GM19452 (cell line): ENCODE results near the gene GPR63.

ENCODE experiments used
- ATAC-seq: cut with Tn5 transposase; IDR thresholded peaks from one replicate; pipeline ENCODE4 v1.9.1; 2021; ENCODE audit not compliant: unreplicated experiment

GPR63 gene, protein sequence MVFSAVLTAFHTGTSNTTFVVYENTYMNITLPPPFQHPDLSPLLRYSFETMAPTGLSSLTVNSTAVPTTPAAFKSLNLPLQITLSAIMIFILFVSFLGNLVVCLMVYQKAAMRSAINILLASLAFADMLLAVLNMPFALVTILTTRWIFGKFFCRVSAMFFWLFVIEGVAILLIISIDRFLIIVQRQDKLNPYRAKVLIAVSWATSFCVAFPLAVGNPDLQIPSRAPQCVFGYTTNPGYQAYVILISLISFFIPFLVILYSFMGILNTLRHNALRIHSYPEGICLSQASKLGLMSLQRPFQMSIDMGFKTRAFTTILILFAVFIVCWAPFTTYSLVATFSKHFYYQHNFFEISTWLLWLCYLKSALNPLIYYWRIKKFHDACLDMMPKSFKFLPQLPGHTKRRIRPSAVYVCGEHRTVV

DNA sequence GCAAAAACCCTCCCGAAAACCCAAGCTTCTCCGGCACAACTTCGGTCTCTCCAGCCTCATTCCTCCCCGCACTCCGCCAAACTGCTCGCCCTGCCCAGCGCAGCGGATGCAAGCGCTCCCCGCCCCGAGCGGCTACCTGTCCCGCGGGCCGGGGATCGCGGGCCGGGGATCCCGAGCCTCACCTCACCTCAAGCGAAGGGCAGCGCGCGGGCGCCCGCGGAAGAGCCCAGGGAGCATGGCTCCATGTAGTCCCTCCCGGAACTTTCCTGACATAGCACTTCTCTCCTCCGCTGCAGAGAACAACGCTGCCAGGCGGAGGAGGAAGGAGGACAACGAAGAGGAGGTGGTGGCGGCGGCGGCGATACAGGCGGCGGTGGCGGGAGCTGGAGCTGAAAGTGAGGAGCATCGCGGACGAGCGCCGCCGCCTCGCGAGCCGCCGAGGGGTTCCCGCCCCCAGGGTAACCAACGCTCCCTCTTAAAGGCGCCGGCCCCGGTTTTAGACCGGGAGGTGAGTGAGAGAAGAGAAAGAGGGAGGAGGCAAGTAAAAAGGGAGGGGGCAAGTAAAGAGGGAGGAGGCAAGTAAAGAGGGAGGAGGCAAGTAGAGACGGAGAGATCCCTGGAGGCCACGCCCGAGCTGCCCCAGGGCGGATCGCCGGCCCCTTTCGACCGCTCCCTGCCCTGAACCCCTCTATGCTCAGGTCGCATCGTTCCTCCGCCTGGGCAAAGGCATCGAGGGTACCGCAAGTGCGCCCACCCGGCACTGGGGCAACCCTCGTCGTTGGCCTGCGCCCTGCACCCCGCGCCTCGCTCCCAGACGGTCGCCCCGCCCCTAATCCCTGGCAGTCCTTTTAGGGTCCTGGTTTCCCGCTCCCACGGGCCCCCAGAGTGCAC lies at the start of gene GPR63:
Gene GPR63, minus strand, starts transcription at position 397 of the 891 bp plus-strand sequence. CDS start 37,746 bp downstream, outside the sequence.
- peak; percentile 90 for ATAC-seq

DNA sequence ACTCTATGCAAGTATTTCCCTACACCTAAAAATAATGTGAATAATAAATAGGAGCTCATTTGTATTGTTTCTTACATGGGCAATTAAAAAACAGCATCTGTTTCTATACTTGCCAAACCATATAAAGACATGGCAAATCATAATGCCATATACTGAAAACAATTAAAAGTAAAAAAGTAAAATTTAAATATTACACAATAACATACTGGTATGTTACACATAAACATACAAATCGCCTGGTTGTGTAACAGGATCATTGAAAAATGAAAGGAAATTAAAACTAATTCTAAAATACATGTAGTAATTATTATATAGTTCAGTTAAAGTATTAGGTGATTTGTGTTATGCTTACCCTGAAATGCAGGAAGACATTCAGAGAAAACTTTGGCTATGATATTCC lies 49.2 kb upstream of the GPR63 start:
- ATAC-seq: no peak

DNA sequence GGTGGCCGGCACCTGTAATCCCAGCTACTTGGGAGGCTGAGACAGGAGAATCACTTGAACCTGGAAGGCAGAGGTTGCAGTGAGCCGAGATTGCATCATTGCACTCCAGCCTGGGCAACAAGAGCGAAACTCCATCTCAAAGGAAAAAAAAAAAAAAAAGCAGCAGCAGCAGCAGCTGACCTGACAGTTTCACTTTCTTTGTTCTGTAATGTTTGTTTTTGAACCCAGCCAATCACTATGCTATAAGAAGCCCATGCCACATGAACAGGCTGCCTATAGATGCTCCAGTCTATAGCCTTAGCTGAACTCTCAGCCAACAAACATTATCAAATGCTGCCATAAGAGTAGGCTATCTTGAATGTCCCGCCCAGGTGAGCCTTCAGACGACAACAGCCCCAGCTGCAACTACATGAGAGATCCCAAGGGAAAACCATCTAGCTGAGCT lies 47.9 kb upstream of the GPR63 start:
- ATAC-seq: peak; percentile 81

DNA sequence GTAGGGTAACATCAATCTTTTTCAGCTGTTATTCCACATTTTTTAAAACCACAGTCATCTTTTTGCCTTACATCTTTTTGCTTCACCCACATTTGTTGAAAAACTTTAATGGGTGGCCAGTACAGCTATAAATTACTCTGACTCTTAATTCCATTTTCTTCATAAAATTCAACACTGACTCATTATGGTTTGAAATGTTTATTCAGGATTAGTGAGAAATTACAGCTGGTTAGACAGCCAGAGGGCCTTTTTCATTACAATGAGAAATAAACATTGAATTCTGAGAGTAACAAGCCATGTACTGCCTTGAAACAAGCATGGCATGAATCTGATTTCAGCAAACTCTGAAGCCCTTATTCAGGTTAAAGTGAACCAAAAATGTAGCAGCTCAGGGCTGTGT lies 40.9 kb upstream of the GPR63 start:
- no peak for ATAC-seq

DNA sequence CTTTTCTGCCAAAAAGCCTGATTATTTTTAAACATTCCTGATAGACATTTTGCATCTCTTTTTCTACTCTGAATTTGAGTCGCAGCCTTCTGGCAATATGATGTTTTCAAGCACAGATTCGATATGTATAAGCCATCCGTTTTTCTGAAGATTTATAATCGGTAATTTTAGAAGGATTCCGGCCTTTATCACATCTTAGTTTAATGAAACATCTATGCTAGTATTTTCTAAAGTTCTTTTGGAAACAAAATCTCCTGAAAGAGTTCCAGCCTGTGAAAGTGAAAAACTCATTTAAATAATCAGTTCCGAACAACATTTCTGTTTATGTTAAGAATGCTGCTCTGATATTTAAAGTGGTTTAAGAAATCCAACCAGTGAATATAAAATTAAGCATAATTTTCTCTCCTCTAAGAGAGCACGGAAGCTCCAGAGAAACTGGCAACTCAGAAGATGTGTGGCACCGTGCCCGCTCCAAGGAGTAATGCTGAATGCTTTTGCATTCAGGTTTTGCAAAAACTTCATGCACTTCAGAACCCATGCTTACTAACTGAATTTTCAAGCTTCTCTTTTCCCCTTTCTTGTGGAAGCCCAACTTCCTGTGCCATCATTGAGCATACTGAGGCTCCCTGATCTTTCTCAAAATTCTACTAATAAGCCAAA lies 39.7 kb upstream of the GPR63 start:
- ATAC-seq: no peak

DNA sequence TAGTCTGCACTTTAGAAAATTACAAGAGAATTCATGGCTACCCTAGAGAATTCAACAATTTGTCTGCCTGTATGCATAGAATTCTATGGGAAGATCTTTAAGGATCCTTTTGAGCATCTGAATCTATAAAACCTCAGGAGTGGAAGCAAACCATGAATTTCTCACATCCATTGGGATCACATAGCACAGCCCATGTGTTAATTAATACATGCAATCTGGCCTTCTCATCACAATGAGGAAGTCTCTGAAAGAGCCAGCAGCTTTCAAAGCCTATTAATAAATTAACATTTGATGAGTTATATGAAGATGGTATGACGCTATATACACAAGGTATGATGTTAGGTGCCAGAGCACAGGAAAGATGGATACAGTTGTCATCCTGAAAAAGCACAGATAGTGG lies 35.7 kb upstream of the GPR63 start:
- no peak for ATAC-seq

DNA sequence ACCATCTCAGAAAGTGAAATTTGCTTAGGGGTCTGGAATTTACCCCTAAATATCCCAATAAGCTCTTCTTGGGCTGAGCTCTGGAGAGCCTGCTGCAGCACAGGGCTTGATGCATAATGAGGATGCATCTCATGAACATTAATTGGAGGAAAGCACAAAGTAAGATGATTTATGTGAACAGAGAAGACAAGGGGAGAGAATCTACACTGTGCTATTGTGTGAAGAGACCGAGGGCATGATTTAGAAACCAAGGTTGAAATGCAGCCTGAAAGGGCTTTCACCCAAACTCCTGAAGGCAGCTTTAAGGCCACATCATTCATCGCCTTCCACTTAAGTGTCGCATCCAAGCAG lies 27.8 kb upstream of the GPR63 start:
- no peak for ATAC-seq

DNA sequence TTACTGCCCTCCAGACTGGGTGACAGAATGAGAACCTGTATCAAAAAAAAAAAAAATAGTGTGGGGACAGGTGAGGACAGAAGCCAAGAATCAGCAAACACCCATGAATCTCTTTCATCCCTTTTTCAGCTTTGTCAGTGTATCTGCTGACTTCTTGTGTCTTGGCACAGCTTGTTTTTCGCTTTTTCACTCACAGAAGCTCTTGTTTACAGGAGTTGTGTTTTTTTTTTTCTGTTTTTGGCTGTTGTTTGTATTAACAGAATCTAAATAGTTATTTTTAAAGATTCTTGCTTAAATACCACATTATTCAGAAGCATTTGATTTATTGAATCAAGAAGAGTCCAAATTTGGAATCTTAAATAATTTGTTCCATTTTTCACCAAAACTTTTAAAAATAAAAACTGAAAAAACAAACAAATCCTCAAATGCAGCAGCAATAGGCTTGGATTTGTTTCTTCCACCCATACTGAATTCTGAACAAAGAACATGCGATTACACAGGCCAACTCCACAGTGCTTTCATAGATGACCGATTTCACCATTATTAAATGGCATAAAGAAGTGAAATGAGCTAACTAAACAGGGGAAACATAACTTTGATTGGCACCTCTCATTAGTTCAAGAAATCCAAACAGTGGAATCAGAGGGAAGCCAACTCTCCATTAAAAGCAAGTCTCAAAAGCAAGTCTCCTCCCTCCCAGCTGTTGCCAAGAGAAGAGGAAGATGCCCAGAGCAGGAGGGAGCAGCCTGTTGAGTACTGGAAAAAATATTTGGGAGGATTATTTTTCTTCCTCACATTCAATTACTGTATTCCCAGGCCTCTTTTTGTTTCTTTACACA lies 27.2 kb upstream of the GPR63 start:
- no peak for ATAC-seq

DNA sequence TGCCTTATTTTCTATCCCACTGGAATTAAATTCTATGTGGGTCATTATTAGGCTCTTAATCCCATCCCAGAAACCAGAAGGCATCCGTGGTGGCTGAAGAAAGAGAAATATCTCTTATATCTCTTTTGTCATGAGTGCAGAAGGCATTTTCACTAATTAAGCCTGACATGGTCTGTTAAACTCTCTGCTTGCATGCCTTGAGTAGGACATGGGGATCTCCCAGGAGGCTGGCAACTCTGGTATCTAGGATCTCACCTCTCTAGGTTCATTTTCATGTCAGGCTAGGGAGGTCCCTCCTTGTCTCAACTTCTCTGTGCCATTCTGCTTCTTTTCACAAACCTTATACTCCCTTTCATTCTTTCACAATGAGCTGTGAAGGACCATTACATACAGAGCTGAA lies 25.3 kb upstream of the GPR63 start:
- ATAC-seq: no peak

DNA sequence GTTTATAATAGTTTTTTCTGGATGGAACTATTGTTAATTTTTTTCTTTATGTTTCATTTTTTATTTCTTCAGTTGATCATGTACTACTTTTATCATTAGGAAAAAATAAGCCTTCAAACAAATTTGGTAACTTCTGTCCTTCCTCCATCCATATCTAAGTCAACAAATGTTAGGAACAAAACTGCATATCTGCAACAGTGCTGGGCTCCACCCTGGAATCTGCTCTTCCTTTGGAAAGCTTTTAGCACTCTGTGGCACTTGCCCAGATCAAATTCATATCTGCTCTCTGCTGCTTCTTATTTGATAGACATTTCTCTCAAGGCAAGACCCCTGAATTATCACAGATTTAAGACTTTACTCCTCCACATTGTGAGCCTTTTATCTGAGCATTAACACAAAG lies 24.3 kb upstream of the GPR63 start:
- ATAC-seq: no peak

DNA sequence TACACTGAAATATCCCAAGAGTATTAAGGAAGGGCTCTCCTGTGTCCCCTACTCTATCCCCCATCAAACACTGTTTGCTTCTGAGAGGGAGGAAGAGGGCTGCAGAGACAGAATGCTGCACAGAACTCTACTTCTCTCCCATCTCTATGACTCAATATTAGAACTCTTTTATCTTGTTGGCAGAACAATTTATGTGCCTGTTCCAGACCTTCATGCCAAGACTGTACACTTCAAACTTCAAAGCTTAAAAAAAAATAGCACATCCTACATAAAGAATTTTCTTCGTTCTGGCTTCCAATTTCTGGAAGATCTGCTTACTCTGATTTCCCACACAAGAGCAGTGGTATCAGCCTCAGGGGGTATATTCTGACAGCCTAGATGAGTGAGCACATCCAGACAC lies 19.6 kb upstream of the GPR63 start:
- ATAC-seq: no peak

DNA sequence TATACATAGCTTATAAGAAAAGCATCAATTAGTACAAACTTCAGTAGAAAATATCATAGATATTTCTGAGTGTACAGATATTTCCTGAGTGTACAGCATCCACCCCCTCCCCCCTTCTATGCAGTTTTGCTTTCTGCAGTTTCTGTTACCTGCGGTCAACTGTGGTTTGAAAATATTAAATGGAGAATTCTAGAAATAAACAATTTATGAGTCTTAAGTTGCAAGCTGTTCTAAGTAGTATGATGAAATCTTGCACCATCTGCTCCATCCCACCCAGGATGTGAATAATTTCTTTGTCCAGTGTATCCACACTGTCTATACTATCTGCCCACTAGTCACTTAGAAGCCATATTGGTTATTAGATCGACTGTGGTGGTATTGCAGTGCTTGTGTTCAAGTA lies 15.8 kb upstream of the GPR63 start:
- ATAC-seq: no peak

DNA sequence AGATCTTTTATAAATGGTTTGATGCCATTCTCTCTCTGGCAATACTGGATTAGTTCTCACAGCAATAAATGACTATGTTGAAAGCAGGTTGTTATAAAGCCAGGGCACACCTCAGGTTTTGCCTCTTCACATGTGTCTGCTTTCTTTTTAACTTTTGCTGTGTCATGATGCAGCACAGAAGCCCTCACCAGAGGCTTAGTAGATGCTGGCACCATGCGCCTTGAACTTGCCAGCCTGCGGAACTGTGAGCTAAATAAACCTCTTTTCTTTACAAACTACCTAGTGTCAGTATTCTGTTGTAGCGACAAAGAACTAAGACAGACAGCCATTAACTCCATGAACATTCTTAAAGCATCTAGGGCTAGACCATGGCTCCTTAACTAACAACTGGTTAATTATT lies 15.3 kb upstream of the GPR63 start:
- ATAC-seq: no peak

DNA sequence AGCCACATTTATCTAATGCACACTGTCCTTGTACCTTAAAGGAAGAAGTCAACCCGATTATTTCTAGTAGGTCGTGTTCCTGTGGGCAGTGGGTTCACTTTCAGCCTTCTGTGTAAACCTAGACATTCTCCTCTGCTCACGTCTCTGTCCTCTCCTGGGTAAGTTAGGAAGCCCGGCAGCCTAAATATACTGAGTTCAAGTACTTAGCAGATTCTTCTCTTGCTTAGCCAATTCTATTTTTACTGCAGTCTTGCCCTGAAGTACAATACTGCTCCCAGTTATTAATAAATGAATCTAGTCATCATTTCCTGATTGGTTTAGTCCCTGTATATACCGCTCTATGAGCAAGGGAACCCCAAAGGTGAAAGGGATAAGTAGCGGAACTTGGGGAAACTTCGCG lies 14.6 kb upstream of the GPR63 start:
- ATAC-seq: no peak

DNA sequence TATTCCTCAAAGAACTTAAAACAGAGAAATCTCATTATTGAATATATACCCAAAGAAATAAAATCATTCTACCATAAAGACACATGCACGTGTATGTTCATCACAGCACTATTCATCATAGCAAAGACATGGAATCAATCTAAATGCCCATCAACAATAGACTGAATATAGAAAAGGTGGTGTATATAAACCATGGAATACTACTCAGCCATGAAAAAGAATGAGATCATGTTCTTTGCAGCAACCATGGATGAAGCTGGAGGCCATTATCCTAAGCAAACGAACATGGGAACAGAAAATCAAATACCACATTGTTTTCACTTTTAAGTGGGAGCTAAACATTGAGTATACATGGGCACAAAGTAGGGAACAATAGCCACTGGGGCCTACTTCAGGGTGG lies 12.3 kb upstream of the GPR63 start:
- ATAC-seq: no peak

DNA sequence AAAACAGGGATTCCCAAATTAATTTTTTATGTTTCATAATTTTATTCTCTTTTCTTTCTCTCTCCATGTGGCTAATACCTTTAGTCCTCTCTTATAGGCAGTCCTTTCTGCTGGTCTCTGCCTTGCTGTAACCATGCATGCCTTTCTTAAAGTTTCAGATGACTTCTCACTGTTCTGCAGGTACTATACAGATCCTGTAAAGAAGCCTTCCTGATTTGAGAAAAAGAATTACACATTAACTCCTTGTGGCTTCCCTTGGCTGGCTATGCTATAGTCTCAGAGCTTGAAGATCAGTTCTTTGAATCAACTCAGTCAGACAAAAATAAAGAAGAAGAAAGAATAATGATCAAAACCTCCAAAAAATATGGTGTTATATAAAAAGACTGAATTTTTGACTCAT lies 7.3 kb upstream of the GPR63 start:
- no peak for ATAC-seq

DNA sequence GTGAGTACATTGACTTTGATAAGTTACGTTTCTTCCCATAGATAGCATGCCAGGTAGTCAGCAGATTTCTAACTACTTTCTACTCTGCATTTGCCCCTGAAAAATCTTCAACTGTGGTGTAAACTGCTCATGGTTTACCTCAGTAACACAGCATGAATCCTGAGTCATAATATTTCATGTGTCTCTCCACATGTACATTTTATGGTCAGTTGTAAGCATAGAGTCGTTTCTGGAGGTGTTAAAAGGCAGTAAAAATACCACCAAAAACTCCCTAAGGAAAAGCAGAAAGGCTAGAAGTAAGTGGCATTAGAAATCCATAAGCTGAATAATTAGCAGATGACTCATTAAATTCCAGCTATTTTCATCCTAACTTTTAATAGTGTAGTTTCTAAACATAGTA lies 4.1 kb upstream of the GPR63 start:
- ATAC-seq: no peak

DNA sequence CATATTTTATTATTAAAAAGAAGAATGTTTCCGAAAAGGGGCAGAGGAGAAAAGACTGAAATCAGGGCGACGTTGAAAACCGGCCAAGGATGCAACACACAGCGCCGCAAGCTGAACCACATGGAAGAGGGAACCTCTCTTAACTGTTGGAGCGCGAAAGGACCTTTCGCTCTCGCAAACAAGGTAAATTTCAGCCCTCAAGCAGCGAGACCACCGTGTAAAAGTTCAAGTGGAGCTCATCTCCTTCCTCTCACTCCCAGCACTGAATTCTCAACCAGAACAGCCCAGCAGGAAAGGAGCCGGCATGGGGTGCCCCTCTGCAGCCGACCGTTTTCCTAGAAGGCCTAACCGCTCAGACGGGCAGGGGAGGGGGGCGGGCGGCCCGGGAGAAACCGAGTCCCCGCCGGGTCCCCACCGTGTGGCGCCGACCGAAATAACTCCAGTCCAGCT lies 621 bp downstream of the GPR63 start:
- peak; percentile 20 for ATAC-seq

DNA sequence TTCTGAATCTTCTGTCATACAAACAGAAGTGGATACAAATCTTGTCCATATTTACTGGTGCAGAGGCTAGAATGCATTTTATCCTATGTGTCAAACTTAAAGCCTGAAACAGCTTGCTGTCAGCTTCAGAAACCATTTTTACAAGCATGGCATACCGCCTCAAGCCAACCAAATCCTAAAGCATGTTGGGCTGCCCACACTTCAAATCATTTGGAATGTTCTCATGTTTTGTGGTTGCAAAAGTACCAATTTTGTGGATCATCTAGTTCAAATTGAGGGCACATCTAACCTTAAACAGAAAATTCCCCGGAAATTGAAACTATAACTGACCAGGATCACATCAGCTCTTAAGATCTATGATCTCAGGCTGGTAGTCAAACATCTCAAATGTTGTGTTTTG lies 3.2 kb downstream of the GPR63 start:
- no peak for ATAC-seq

DNA sequence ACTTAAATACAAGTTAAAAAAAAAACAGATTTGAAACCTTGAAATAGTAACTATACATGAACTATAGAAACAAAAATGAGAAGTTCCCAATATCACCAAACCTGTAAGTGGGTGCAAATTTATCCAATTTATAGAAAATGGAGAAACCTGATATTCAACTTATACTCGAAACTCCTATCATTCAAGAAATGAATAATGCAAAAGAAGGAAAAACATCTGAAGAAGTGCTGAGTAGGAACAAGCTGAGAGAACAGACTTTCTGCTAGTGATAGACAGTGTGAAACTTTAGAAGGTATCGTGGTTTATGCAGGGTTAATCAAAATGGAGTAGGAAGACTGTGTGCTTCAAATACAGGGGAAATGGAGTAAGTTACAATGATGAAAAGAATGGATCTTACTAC lies 4.5 kb downstream of the GPR63 start:
- ATAC-seq: no peak

DNA sequence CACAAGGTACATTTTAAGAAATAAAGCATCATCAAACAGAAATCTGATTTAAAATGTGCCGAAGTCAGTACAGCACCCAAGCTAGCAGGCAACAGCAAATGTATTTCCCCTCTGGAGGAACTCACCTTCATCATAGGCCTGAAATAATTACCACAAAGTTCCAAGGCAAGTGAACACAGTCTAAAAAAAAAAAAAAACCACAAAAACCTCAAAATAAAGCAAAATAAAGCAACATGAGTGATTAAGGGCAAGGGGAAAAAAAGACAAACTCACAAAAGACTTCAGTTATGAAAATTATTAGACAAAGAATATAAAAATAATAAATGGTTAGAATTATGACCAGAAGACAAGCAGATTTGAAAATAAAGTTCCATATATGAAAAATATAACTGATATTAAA lies 10.4 kb downstream of the GPR63 start:
- ATAC-seq: no peak
